NCI-H2081 treated with DMSO at 0.1 percent for 48 hours (cell line): ENCODE measurements around the gene CDKN2A.

Source experiments
- DNase-seq: peaks from one replicate; lab custom pipeline; 2025; lab: John Stamatoyannopoulos, UW

The CDKN2A gene

DNA sequence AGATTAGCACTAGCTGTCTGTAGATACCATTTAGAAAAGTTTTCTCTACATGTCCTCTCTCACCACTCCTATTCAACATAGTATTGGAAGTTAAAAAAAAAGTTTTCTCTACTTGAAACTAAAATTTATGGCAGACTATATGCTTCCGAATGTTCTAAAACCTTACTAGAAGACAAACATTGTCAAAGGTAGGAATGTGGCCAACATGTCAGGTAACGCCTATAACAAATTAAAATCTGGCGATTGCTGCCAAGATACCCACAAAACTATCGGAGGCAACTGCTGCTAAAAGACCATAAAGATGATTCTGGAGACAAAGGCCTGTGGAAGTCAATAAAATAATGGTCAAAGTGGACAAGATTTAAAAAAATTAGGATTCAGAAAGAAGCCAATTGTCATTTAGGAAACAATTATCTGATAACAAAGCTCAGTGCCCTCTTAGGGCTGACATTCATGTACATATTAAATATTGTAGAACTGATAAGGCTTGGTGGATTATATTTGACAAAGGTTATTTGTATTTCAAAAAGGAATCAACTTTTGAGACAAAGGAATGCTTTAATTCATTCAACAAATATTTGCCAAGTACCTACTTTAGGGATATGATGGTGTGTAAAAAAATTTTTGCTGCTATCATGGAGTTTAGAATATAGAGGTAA is 52.7 kb downstream of the CDKN2A start:
- DNase-seq, result no peak

DNA sequence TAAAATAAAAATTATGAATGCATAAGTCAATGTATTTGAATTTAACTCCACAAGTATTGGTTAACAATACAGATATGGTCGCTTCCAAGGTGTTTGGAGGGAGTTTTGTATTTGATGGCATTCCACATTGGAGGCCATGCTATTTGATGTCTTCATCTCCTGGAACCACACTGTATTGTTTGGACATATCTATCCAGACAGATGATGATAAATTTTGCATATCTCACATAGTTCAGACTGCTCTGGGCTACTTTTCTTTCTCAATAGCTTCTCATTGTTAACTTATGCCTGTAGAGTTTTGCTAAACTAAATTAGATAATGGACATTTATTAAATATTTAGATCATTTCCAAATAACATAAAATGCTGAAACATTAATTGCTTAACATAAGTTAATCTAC is 58.0 kb downstream of the CDKN2A start:
- no peak for DNase-seq

DNA sequence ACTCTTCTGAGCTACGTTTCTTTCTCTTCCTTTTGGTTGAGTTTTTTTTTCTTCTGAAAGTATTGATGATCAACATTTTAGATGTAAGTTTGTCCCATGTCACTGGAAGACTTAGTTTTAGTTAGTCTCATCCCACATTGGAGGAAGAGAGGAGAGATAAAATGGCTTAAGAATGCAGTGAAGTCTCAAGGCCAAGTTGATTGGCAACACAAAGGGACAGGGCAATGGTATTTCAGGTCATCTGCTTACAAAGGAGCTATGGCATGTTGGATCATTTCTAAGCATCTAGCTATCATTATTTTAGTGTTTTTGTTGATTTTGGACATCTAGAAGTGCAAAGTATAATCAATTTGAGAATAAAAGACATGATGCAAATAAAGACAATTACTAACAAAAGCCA is 58.6 kb downstream of the CDKN2A start:
- DNase-seq, result no peak

DNA sequence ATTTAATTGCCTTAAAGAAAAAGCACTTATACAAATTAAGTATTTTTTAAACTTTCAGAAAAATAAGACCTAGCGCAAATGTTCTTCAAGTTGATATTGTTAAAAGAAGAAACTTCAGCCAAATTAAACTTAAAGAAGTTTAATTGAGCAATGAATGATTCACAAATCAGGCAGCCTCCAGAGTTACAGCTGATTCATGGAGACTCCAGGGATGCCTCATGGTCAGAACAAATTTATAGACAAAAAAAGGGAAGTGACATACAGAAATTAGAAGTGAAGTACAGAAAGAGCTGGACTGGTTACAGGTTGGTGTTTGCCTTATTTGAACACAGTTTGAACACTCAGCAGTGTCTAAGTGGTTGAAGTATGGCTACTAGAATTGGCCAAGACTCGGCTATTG is 60.3 kb downstream of the CDKN2A start:
- DNase-seq, result no peak

DNA sequence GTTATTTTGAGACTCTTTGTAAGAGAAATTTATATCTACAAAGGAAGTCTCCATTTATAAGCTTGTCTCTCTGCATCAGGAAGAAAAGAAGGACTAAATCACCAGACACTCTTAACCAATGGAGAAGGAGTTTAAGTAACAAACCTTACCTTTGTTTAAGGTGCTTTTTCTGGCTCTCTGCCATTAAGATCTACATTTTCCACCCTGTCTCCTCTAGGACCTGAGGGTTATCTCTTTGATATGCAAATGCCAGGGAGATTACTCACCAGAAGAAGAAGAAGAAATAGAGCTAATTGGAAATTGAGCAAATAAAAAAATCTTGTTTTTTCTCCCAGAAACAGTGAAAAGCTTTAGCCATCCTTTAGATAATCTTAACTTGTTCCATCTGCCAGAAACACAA is 60.9 kb downstream of the CDKN2A start:
- DNase-seq, result no peak

DNA sequence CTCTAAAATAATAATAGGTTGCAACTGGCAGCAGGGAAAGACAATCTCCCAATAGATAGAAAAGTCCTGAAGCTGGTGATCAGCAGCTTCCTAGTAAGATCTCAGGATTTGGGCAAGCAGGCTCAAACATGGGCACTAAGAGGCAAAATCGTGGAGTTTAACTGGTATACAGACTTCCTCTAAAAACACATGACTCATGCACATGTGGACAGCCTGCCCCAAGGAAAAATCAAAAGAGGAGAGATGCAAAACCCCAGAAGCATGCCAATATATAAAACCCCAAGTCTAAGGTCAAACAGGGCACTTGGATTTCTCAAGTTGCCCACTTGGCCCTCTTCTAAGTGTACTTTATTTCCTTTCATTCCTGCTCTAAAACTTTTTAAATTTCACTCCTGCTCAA is 62.8 kb downstream of the CDKN2A start:
- no peak for DNase-seq

DNA sequence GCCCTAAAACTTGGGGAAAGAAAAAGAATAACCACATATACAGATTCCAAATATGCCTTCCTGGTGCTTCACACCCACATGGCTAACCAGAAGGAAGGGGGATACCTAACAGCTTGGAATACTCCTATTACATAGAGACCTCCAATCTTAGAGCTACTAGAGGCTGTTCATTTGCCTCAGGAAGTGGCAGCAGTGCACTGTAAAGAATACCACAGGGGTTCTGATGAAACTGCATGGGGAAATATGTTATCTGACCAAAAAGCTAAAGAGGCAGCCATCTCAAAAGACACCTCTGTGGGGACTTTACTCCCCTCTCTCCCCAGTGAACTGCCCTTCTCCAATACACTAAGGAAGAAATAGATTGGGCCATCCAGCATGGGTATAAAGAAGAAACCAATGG is 66.4 kb downstream of the CDKN2A start:
- no peak for DNase-seq

DNA sequence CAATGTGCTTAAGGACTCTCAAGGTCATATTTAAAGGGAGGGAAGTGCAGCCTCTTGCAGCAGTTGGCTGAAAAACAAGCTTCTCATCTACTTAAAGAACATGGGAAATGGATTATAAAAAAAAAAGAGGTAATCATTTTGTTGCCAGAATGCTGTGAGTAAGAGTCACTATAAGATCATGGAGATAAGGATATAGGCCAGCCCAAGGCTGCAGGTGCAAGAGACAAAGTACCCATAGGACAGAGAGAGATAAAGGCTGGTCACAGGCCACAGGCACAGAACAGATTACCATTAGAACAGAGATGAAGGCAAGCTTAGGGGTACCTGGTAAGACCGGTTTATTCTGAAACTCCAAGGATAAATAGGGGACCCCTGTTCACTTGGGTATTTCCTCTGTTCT is 70.5 kb downstream of the CDKN2A start:
- no peak for DNase-seq

DNA sequence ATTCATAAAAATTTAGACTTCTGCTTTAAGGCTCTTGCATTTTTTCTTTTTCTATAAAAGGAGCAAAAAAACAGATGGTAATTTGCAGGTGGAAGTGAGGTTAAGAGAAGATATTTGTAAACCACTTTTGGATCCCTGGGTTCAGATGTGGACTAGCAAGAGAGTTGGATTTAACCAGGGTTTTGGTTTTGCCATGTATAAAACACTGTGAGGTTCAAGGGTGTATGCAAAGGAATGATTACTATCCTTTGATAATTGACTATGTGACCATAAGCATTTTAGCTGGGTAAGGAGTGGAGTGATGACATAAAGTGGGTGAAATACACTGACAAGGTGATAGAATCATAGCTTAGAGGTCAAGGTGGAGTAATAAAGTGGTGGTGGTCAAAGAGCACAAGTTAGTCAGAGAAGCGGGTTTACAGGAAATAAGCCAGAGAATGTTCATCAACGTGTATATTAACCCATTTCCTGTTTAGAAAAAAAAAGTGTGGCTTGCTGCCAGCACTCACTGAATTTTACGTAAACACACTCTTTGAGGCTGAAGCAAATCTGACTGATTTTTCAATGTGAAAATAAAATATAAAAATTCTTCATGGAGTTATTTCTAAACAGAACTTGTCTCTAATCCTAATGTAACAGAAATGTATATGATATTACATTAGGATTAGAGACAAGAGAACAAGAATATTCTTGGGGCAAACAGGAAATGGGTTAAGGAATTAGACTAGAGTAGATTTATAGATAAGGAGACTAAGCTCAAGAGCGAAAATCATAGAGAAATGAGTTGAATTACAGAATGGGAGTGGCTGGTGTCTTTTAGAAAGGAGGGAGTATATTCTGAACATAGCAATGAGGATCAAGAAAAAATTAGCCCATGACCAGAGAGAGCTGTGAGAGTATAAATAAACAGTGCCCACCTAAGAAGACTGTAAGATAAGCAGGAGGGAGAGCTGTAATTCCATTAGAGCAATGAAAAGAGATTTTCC is 74.5 kb downstream of the CDKN2A start:
- no peak for DNase-seq
